ENCODE data around the gene UBE2R2. TPM values are rescaled to one million over a fixed set of nuclear protein-coding genes. Genes with fewer than 3 reads are reported as not detected.

Gene UBE2R2
- total RNA-seq, 4 donors from 2014 or later: 29.7 to 39.9 (median 34.8) TPM

GRCh38 chr9:33885948-33886347 is 69.0 kb downstream of the UBE2R2 start:
- no peak for DNase-seq
- Histone ChIP-seq H3K4me1 (peaks cover 0 to 16% (median 5%) of the 10 kb centered on the region in 4 donors), H3K4me3 (no peak overlapping the region), H3K36me3 (peaks cover 0 to 21% (median 0%) of the 10 kb centered on the region in 3 donors), H3K27me3 (no peaks in the 10 kb centered on the region), H3K9me3 (no peaks in the 10 kb centered on the region), H3K27ac (no peak overlapping the region)
- TF ChIP-seq POLR2A (IDR thresholded peaks at IDR 0.05): no peak
- no peak for TF ChIP-seq CTCF (IDR thresholded peaks at IDR 0.05)

DNA sequence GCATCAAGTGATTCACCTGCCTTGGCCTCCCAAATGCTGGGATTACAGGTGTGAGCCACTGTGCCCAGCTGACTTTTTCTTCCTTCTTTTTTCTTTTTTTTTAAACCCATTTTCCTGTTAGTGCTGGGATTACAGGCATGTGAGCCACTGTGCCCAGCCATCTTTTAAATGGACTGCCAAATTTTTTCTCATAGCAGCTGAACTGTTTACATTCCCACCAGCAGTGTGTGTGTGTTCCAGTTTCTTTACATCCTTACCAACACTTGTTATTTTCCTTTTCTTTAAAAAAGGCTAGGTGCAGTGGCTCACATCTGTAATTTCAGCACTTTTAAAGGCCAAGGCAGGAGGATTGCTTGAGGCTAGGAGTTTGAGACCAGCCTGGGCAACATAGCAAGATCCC is 76.9 kb downstream of the UBE2R2 start:
- TF ChIP-seq POLR2A (IDR thresholded peaks at IDR 0.05): no peak
- no peak for TF ChIP-seq CTCF (IDR thresholded peaks at IDR 0.05)
- no peak overlapping the region for H3K4me3 ChIP-seq
- H3K36me3 ChIP-seq: peaks cover 0 to 10% (median 0%) of the 10 kb centered on the region in 3 donors
- no peaks in the 10 kb centered on the region for H3K4me1 ChIP-seq
- H3K27me3 ChIP-seq: no peaks in the 10 kb centered on the region
- no peak for DNase-seq
- H3K9me3 ChIP-seq: no peaks in the 10 kb centered on the region
- H3K27ac ChIP-seq: no peak overlapping the region

DNA sequence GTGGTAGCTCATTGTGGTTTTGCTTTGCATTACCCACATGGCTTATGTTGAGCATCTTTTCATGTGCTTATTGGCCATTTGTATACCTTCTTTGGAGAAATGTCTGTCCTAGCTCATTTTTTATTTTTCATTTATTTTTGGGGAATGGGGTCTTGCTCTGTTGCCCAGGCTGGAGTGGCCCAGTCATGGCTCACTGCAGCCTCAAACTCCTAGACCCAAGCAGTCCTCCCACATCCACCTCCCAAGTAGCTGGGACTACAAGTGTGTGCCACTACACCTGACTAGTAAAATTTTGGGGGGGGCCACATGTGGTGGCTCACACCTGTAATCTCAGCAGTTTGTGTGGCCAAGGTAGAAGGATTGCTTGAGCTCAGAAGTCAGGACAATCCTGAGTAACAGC is 77.4 kb downstream of the UBE2R2 start:
- DNase-seq: no peak
- no peak for TF ChIP-seq CTCF (IDR thresholded peaks at IDR 0.05)
- no peak for TF ChIP-seq POLR2A (IDR thresholded peaks at IDR 0.05)
- H3K36me3 ChIP-seq: peaks cover 0 to 10% (median 0%) of the 10 kb centered on the region in 3 donors
- H3K27me3 ChIP-seq: no peaks in the 10 kb centered on the region
- no peak overlapping the region for H3K4me3 ChIP-seq
- no peak overlapping the region for H3K27ac ChIP-seq
- H3K9me3 ChIP-seq: no peaks in the 10 kb centered on the region
- no peaks in the 10 kb centered on the region for H3K4me1 ChIP-seq

DNA sequence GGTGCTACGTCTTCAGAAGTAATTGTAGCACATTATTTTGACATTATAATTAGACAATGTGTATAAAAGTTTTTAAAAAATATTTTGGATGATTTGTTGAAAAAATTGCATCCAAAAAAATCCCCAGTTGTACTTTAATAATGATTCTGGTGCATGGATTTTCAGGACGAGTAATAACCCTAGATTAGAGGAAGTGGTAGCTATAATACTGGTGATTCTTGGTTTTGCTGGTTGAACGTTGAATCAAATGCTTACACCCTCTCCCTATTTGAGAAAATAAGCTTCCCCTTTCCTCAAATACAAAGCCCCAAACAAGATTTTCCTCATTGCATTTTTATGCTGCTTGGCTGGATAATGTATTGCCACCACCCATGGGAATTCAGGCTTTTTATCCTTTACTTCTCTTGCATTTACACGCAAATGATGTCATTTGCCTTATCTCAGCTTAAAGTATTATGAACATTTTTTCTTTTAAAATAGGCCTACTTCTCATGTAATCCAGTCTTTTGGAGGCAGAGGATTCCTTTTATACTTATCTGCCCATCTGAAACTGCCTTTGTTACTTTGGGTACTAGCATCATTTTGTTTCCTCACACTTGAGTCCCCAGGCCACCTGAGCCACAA is 86.3 kb downstream of the UBE2R2 start:
- TF ChIP-seq CTCF (IDR thresholded peaks at IDR 0.05) (no peak), POLR2A (IDR thresholded peaks at IDR 0.05) (no peak)
- Histone ChIP-seq H3K36me3 (peaks cover 0 to 34% (median 5%) of the 10 kb centered on the region in 3 donors), H3K27ac (no peak overlapping the region), H3K27me3 (no peaks in the 10 kb centered on the region), H3K4me1 (no peaks in the 10 kb centered on the region), H3K9me3 (no peaks in the 10 kb centered on the region), H3K4me3 (no peak overlapping the region)
- DNase-seq: no peak

DNA sequence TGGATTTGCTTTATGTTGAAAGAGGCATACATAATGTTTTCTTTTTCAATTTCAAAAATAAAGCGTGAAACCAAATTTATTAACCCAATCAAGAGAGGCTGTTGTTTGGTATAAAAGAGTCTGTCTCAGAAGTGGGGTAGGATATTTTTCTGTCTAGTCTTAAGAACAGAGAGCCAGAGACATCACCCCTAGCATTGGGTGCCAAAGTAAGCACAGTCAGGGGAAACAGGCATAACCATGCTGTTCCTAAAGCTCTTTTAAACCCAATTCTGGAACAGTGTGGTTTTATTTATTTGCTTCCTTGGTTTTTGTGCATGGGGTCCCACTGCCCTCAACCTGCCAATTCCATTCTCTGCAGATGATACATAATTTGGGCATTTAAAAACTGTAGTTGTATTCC is 88.2 kb downstream of the UBE2R2 start:
- Histone ChIP-seq H3K36me3 (peaks cover 0 to 21% (median 5%) of the 10 kb centered on the region in 3 donors), H3K27me3 (no peaks in the 10 kb centered on the region), H3K9me3 (no peaks in the 10 kb centered on the region), H3K4me3 (no peak overlapping the region), H3K4me1 (no peaks in the 10 kb centered on the region), H3K27ac (no peak overlapping the region)
- TF ChIP-seq CTCF (IDR thresholded peaks at IDR 0.05) (no peak), POLR2A (IDR thresholded peaks at IDR 0.05) (no peak)
- DNase-seq: no peak

All from Peyer's patch (tissue), 4 donors.